ENCODE results near the gene MRPS6.

DNA sequence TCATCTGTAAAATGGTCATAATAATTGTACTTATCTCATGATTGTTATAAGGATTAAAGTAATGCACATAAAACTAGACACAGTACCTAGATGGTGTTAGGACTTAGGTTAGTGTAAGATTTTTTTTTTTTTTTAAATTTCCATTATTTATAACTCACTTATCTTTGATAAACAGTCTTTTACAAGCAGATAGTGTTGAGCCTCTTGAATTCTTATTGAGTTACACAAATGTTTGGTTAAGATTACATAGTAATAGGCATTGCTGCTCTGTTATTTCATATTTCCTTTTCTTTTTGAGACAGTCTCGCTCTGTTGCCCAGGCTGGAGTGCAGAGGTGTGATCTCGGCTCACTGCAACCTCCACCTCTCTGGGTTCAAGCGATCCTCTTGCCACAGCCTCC lies 15.4 kb downstream of the MRPS6 start:
- TF ChIP-seq, protein P1, sequence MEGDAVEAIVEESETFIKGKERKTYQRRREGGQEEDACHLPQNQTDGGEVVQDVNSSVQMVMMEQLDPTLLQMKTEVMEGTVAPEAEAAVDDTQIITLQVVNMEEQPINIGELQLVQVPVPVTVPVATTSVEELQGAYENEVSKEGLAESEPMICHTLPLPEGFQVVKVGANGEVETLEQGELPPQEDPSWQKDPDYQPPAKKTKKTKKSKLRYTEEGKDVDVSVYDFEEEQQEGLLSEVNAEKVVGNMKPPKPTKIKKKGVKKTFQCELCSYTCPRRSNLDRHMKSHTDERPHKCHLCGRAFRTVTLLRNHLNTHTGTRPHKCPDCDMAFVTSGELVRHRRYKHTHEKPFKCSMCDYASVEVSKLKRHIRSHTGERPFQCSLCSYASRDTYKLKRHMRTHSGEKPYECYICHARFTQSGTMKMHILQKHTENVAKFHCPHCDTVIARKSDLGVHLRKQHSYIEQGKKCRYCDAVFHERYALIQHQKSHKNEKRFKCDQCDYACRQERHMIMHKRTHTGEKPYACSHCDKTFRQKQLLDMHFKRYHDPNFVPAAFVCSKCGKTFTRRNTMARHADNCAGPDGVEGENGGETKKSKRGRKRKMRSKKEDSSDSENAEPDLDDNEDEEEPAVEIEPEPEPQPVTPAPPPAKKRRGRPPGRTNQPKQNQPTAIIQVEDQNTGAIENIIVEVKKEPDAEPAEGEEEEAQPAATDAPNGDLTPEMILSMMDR (optimal IDR thresholded peaks at IDR 0.05 in 1 of 3, IDR thresholded peaks at IDR 0.05 in 1 of 3, conservative IDR thresholded peaks at IDR 0.05 in 1 of 3; ENCODE audit: extremely low read depth in 1 of 3, insufficient read depth in 2 of 3, low read length in 3 of 3) = no peak
- TF ChIP-seq EZH2 (IDR thresholded peaks at IDR 0.05; ENCODE audit: low read length) = no peak

Measured in keratinocyte (primary cell).